ENCODE data around the gene PPP1R13B. TPM values are rescaled to one million over a fixed set of nuclear protein-coding genes. Genes with fewer than 3 reads are reported as not detected.

Gene PPP1R13B
- total RNA-seq, 1 experiment from 2014 or later: 17.8 TPM

DNA sequence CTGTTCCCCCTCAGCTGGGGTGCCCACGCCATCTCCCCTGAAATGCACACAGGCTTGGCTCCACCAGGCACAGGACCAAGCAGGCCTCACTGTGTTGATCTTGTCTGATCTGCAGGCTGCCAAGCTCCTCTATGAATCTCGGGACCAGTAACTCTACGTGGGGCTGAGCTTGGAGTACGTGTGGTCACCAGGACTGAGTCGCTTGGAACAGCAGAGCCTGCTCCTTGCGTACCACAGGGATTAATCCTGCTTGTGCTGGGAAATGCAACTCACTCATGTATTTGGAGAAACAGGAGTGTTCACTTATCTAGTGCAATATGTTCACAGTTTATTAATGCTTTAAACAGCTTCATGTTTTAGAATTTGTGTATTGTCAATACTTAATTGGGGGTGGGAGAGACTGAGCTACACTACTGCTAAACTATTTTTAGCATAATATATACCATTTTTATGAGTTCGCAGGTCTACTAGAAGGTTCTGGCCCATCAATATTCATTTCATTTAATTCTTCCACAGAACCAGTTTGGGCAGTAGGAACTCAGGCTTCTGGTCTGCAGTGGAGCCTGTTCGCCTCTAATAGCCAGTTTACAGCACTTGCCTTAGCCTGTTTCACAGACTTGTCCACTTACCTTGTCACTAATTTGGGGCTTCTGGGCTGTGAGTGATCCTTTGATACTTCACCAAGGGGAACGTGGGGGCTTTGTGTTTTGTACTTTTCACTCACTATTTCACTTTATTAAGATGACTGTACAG, 114.3 kb downstream of the PPP1R13B start:
- Histone ChIP-seq H3K79me2 (ENCODE audit: insufficient read depth, low read length) (no peaks in the 10 kb centered on the region), H3K36me3 (ENCODE audit: control insufficient read depth in 1 of 2, insufficient read depth in 2 of 2, low read length in 2 of 2) (peaks cover 3 to 12% of the 10 kb centered on the region in 2 experiments; a peak in 3 of 4 replicates), H3K27ac (ENCODE audit: low read depth, low read length) (no peak overlapping the region), H2AFZ (ENCODE audit: low read depth, low read length, poor library complexity, severe bottlenecking) (no peak overlapping the region), H3K4me2 (ENCODE audit: low read length) (no peak overlapping the region), H3K27me3 (ENCODE audit: insufficient read depth, low read length) (no peaks in the 10 kb centered on the region), H3K9me2 (ENCODE audit: insufficient read depth) (no peaks in the 10 kb centered on the region), H3K9me3 (ENCODE audit: control insufficient read depth in 1 of 2, insufficient read depth in 1 of 2, low read depth in 1 of 2, low read length in 2 of 2) (no peaks in the 10 kb centered on the region), H3K4me1 (ENCODE audit: control insufficient read depth in 1 of 2, insufficient read depth in 2 of 2, low read length in 2 of 2) (no peaks in the 10 kb centered on the region), H3K4me3 (replicated peaks in 1 of 2; ENCODE audit: low read depth in 1 of 2, low read length in 2 of 2) (no peak overlapping the region), H3K9ac (ENCODE audit: low read length) (no peak overlapping the region), H4K20me1 (ENCODE audit: insufficient read depth) (no peaks in the 10 kb centered on the region)
- ATAC-seq: no peak
- DNase-seq (ENCODE audit: low read depth, low spot score): no peak
- TF ChIP-seq EZH2phosphoT487 (IDR thresholded peaks at IDR 0.05; ENCODE audit: borderline replicate concordance): no peak
- no peak for TF ChIP-seq POLR2AphosphoS5 (IDR thresholded peaks at IDR 0.05; ENCODE audit: low read depth, low read length)
- TF ChIP-seq, protein P1, sequence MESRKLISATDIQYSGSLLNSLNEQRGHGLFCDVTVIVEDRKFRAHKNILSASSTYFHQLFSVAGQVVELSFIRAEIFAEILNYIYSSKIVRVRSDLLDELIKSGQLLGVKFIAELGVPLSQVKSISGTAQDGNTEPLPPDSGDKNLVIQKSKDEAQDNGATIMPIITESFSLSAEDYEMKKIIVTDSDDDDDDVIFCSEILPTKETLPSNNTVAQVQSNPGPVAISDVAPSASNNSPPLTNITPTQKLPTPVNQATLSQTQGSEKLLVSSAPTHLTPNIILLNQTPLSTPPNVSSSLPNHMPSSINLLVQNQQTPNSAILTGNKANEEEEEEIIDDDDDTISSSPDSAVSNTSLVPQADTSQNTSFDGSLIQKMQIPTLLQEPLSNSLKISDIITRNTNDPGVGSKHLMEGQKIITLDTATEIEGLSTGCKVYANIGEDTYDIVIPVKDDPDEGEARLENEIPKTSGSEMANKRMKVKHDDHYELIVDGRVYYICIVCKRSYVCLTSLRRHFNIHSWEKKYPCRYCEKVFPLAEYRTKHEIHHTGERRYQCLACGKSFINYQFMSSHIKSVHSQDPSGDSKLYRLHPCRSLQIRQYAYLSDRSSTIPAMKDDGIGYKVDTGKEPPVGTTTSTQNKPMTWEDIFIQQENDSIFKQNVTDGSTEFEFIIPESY (IDR thresholded peaks at IDR 0.05; ENCODE audit: extremely low read depth, insufficient replicate concordance, low read length): no peak
- TF ChIP-seq, protein P2, sequence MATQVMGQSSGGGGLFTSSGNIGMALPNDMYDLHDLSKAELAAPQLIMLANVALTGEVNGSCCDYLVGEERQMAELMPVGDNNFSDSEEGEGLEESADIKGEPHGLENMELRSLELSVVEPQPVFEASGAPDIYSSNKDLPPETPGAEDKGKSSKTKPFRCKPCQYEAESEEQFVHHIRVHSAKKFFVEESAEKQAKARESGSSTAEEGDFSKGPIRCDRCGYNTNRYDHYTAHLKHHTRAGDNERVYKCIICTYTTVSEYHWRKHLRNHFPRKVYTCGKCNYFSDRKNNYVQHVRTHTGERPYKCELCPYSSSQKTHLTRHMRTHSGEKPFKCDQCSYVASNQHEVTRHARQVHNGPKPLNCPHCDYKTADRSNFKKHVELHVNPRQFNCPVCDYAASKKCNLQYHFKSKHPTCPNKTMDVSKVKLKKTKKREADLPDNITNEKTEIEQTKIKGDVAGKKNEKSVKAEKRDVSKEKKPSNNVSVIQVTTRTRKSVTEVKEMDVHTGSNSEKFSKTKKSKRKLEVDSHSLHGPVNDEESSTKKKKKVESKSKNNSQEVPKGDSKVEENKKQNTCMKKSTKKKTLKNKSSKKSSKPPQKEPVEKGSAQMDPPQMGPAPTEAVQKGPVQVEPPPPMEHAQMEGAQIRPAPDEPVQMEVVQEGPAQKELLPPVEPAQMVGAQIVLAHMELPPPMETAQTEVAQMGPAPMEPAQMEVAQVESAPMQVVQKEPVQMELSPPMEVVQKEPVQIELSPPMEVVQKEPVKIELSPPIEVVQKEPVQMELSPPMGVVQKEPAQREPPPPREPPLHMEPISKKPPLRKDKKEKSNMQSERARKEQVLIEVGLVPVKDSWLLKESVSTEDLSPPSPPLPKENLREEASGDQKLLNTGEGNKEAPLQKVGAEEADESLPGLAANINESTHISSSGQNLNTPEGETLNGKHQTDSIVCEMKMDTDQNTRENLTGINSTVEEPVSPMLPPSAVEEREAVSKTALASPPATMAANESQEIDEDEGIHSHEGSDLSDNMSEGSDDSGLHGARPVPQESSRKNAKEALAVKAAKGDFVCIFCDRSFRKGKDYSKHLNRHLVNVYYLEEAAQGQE (IDR thresholded peaks at IDR 0.05; ENCODE audit: low read depth): no peak
- BruUV-seq (replicated peaks): TSS peak; percentile 43
- intact Hi-C loops (cut with micrococcal nuclease): no loop called here
- ChIA-PET CTCF (no interaction called here), POLR2A (no interaction called here), RAD21 (ENCODE audit: low non-redundant PET in 1 of 2, low total read pairs in 2 of 2, uncharacterized antibody in 2 of 2, unreplicated experiment in 2 of 2) (no interaction called here)
